GM12878 (cell line): Measurements from ENCODE around the gene DTX4. TPM values are rescaled to one million over a fixed set of nuclear protein-coding genes. Genes with fewer than 3 reads are reported as not detected.
A peak's percentile ranks its signal among the peaks of the same experiment; 100 is the strongest.

Experiments
- ATF7 ChIP-seq: fragments of 450-650 bp; IDR thresholded peaks from 2 replicates; pipeline ENCODE4 v1.6.1; 2016; ENCODE audit warnings: low read depth, mild to moderate bottlenecking
- BCL11A ChIP-seq: IDR thresholded peaks from 2 replicates; pipeline ENCODE4 v1.6.1; 2011; ENCODE audit warnings: low read depth, low read length
- BCL3 ChIP-seq: IDR thresholded peaks from 2 replicates; pipeline ENCODE4 v1.6.1; 2011; ENCODE audit warnings: borderline replicate concordance, low read depth, mild to moderate bottlenecking, moderate library complexity, low read length; ENCODE audit not compliant: insufficient read depth, poor library complexity, severe bottlenecking
- CEBPB ChIP-seq, 2 experiments: fragments of 150-350 bp in 1 of 2; IDR thresholded peaks; 2 replicates each; pipeline ENCODE4 v1.6.1; 2012 to 2014; ENCODE audit warnings: low read depth in 2 of 2, low read length in 2 of 2, borderline replicate concordance in 1 of 2, inconsistent platforms in 1 of 2
- CEBPZ ChIP-seq: fragments of 150-350 bp; IDR thresholded peaks from 2 replicates; pipeline ENCODE4 v1.6.1; 2016; ENCODE audit warnings: low read depth, low read length
- EED ChIP-seq: sonication (generic); IDR thresholded peaks from 2 replicates; pipeline ENCODE4 v1.6.1; 2016; ENCODE audit warnings: antibody characterized with exemption, low read depth
- EGR1 ChIP-seq, 2 experiments: IDR thresholded peaks; 1 replicate in 1 of 2; 2 replicates in 1 of 2; pipeline ENCODE4 v1.6.1; 2011 to 2012; ENCODE audit warnings: low read depth in 2 of 2, low read length in 2 of 2, borderline replicate concordance in 1 of 2, mild to moderate bottlenecking in 1 of 2, moderate library complexity in 1 of 2
- HDGF ChIP-seq: fragments of 450-650 bp; IDR thresholded peaks from 2 replicates; pipeline ENCODE4 v1.6.1; 2016; ENCODE audit warnings: antibody characterized with exemption
- JUND ChIP-seq: IDR thresholded peaks from 2 replicates; pipeline ENCODE4 v1.6.1; 2012; ENCODE audit warnings: low read depth, mild to moderate bottlenecking, low read length, improper control_type of control experiment, moderate library complexity
- POLR2A ChIP-seq: IDR thresholded peaks from 2 replicates; pipeline ENCODE4 v1.6.1; 2011; ENCODE audit warnings: low read depth, mild to moderate bottlenecking, low read length
- RAD51 ChIP-seq: fragments of 450-650 bp; IDR thresholded peaks from 2 replicates; pipeline ENCODE4 v1.6.1; 2016; ENCODE audit warnings: moderate library complexity, mild to moderate bottlenecking, inconsistent platforms
- RUNX3 ChIP-seq: IDR thresholded peaks from 2 replicates; pipeline ENCODE4 v1.6.1; 2012; ENCODE audit warnings: low read length, inconsistent platforms
- SPI1 ChIP-seq: IDR thresholded peaks from 2 replicates; pipeline ENCODE4 v1.6.1; 2011; ENCODE audit warnings: low read depth, mild to moderate bottlenecking, low read length, moderate library complexity, borderline replicate concordance; ENCODE audit not compliant: insufficient read depth
- YY1 ChIP-seq: IDR thresholded peaks from 2 replicates; pipeline ENCODE4 v1.6.1; 2011; ENCODE audit warnings: low read depth, mild to moderate bottlenecking, low read length
- ZBED1 ChIP-seq: IDR thresholded peaks from 2 replicates; pipeline ENCODE4 v1.6.1; 2016; ENCODE audit warnings: borderline replicate concordance
- ZNF384 ChIP-seq: IDR thresholded peaks from 2 replicates; pipeline ENCODE4 v1.6.1; 2012; ENCODE audit warnings: low read depth, mild to moderate bottlenecking, low read length, improper control_type of control experiment, borderline replicate concordance
- polyA plus RNA-seq, 11 experiments: library from polyadenylated mRNA; depleted of rRNA in 4 of 11; unstranded in 6 of 11; stranded (reverse) in 5 of 11; fragments of >200 nt; fragmentation: Nextera tagmentation in 4 of 11; fragmentation: Illumina TruSeq in 1 of 11; extraction: Ambion mirVana in 4 of 11; extraction: Trizol in 1 of 11; gene quantifications; 1 replicate in 1 of 11; 2 replicates in 10 of 11; pipeline versions ENCODE4 v1.2.1 to v1.2.3, GENCODE V29; 2011 to 2016; ENCODE audit warnings: inconsistent platforms in 2 of 11, missing spikeins in 2 of 11, low read depth in 1 of 11
- total RNA-seq, 4 experiments: library from RNA; depleted of rRNA in 3 of 4; stranded (reverse); fragments of >200 nt in 3 of 4; fragmentation: Illumina TruSeq in 1 of 4; extraction: Trizol in 1 of 4; gene quantifications; 2 replicates each; pipeline versions ENCODE4 v1.2.1 to v1.2.3, GENCODE V29; 2013 to 2021
- TF ChIP-seq, protein P1 (sequence below): fragments of 450-650 bp; IDR thresholded peaks from 2 replicates; pipeline ENCODE4 v1.6.1; 2016; ENCODE audit warnings: mild to moderate bottlenecking, moderate library complexity, borderline replicate concordance
- TF ChIP-seq, protein P2 (sequence below): fragments of 450-650 bp; IDR thresholded peaks from 2 replicates; pipeline ENCODE4 v1.6.1; 2017; ENCODE audit warnings: low read depth, mild to moderate bottlenecking, moderate library complexity

Gene DTX4
- total and polyA plus RNA-seq, 10 of the 15 experiments (the other 5 are each of a cell fraction or from before 2014, with no cell fraction given) = 3.8 to 25.8 (median 10.5) TPM

DNA sequence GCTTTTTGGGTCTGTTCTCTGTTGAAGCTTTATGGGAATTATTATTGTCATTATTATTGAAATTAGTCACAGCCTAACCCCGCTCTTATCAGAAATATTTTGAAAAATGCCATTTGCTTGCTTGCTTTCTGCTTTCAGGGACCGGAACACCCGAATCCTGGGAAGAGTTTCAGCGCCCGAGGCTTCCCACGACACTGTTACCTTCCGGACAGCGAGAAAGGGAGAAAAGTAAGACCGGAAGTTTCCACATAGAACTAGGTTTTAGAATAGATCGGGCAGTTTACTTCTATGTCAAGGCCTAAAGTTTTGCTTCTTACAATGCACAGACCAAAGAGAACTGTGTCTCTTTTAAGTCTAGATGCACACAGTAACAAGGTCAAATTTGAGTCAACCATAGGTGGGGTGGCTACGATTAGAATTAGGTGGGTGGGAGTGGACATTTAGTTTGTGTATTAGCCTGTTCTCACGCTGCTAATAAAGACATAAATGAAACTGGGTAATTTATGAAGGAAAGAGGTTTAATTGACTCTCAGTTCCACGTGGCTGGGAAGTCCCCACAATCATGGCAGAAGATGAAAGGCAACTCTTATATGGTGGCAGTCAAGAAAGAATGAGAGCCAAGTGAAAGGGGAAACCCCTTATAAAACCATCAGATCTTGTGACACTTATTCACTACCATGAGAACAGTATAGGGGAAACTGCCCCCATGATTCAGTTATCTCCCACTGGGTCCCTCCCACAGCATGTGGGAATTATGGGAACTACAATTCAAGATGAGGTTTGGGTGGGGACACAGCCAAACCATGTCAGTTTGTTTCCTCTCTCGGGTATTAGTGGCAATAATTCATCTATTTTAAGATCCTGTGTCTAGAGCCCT, 27.9 kb downstream of the DTX4 start (continued):
- TF ChIP-seq EGR1 (IDR thresholded peaks at IDR 0.05; ENCODE audit: borderline replicate concordance in 1 of 2, low read depth in 2 of 2, low read length in 2 of 2) = no peak
- peak; percentile 45; the same call in 1 of the 2 replicates for TF ChIP-seq ZBED1
- TF ChIP-seq HDGF = no peak
- TF ChIP-seq CEBPB (IDR thresholded peaks at IDR 0.05; ENCODE audit: borderline replicate concordance in 1 of 2, low read depth in 2 of 2, low read length in 2 of 2) = peak in 1 of 2 experiments; percentile 56; a peak in 1 of 4 replicates
- TF ChIP-seq RUNX3 = peak; percentile 79
- TF ChIP-seq JUND = 0 out of 2 replicates have a peak, but pooled peaks have one; percentile 42
- TF ChIP-seq, protein P1, sequence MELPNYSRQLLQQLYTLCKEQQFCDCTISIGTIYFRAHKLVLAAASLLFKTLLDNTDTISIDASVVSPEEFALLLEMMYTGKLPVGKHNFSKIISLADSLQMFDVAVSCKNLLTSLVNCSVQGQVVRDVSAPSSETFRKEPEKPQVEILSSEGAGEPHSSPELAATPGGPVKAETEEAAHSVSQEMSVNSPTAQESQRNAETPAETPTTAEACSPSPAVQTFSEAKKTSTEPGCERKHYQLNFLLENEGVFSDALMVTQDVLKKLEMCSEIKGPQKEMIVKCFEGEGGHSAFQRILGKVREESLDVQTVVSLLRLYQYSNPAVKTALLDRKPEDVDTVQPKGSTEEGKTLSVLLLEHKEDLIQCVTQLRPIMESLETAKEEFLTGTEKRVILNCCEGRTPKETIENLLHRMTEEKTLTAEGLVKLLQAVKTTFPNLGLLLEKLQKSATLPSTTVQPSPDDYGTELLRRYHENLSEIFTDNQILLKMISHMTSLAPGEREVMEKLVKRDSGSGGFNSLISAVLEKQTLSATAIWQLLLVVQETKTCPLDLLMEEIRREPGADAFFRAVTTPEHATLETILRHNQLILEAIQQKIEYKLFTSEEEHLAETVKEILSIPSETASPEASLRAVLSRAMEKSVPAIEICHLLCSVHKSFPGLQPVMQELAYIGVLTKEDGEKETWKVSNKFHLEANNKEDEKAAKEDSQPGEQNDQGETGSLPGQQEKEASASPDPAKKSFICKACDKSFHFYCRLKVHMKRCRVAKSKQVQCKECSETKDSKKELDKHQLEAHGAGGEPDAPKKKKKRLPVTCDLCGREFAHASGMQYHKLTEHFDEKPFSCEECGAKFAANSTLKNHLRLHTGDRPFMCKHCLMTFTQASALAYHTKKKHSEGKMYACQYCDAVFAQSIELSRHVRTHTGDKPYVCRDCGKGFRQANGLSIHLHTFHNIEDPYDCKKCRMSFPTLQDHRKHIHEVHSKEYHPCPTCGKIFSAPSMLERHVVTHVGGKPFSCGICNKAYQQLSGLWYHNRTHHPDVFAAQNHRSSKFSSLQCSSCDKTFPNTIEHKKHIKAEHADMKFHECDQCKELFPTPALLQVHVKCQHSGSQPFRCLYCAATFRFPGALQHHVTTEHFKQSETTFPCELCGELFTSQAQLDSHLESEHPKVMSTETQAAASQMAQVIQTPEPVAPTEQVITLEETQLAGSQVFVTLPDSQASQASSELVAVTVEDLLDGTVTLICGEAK = peak; percentile 52; the same call in 1 of the 2 replicates
- no peak for TF ChIP-seq ZNF384
- peak; percentile 68; the same call in 1 of the 2 replicates for TF ChIP-seq YY1
- TF ChIP-seq POLR2A = no peak
- peak; percentile 98 for TF ChIP-seq BCL3
- peak; percentile 67; the same call in 1 of the 2 replicates for TF ChIP-seq BCL11A
- TF ChIP-seq, protein P2, sequence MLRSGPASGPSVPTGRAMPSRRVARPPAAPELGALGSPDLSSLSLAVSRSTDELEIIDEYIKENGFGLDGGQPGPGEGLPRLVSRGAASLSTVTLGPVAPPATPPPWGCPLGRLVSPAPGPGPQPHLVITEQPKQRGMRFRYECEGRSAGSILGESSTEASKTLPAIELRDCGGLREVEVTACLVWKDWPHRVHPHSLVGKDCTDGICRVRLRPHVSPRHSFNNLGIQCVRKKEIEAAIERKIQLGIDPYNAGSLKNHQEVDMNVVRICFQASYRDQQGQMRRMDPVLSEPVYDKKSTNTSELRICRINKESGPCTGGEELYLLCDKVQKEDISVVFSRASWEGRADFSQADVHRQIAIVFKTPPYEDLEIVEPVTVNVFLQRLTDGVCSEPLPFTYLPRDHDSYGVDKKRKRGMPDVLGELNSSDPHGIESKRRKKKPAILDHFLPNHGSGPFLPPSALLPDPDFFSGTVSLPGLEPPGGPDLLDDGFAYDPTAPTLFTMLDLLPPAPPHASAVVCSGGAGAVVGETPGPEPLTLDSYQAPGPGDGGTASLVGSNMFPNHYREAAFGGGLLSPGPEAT = peak; percentile 99
- no peak for TF ChIP-seq CEBPZ
- peak; percentile 91 for TF ChIP-seq EED
- peak; percentile 85 for TF ChIP-seq RAD51
- peak; percentile 84 for TF ChIP-seq ATF7
- TF ChIP-seq SPI1 = peak; percentile 34; the same call in 1 of the 2 replicates
